Measurements from ENCODE around the gene ADSS1.

Gene ADSS1

DNA sequence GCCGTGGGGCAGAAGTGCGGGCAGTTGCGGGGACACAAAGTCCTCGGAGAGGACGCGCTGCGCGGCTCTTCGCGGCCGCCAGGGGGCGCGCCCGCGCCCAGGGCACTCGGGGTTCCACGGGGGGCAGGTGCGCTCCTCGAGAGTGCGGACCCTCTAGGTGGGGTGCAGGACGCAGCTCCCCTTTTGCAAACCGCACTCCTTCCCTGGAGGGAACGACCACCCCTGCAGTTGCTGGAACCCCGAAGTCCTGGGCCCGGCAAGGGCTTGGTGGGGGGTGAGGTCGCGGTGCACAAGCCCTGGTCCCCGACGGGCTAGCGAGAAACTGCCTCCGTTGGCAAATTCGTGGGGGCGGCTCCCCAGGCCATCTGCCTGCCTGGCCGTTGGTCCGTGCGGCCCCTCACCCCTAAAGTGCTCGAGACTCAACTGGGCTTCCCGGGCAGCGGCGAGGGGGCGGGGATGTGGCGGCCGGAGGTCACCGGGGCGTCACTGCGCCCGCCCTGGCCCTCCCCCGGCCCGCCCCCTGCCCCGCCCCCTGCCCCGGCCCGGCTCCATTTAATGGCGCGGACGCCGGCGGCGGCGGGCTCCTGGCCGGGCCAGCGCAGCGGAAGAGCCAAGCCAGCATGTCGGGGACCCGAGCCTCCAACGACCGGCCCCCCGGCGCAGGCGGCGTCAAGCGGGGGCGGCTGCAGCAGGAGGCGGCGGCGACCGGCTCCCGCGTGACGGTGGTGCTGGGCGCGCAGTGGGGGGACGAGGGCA, at the start of gene ADSS1:
Gene ADSS1, plus strand, starts transcription at position 579 of the 756 bp plus-strand sequence. Its CDS starts 42 bp downstream, at position 621.
- DNase-seq (ENCODE audit: extremely low spot score, insufficient read length, low read depth), result peak; percentile 83
- no peak for FAIRE-seq

DNA sequence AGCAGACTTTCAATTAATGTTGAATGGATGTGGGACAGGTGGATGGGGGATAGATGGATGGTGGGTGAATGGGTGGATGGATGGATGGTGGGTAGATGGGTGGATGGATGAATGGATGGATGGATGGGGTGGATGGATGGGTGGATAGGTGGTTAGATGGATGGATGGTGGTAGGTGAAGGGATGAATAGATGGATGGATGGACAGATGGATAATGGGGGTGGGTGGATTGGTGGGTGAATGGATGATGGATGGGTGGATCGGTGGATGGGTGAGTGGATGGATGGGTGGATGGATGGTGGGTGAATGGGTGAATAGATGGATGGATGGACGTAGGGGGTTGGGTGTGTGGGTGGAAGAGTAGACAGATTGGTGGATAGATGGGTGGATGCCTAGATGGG, 48.6 kb upstream of the ADSS1 start:
- no peak for DNase-seq (ENCODE audit: extremely low spot score, insufficient read length, low read depth)
- no peak for FAIRE-seq

DNA sequence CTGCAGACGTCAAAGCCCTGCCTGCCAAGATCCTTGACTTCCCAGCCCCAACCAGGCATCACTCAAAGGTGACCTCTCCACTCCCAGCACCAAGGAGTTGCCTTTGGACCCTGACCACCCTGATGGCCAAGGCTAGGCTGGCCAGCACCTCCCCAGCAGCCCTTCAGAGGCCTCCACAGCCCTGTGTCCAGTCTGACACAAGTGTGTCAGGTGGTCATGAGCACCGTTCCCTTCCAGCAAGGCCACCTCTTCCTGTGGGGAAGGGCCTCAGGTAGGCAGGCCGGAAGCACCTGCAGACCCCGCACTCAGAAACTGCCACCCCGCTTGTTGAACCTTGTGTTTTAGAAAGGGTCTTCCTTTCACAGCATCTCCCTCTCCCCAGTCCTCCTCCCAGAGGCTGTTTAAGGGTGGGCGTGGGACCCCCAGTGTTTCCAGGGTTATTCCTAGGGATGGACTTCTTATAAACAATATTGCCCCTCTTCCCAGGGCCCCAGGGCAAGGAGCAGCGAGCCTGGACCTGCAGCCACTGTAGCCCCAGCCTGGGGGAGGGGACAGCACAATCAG, 47.8 kb upstream of the ADSS1 start:
- DNase-seq (ENCODE audit: extremely low spot score, insufficient read length, low read depth), result no peak
- FAIRE-seq, result no peak

DNA sequence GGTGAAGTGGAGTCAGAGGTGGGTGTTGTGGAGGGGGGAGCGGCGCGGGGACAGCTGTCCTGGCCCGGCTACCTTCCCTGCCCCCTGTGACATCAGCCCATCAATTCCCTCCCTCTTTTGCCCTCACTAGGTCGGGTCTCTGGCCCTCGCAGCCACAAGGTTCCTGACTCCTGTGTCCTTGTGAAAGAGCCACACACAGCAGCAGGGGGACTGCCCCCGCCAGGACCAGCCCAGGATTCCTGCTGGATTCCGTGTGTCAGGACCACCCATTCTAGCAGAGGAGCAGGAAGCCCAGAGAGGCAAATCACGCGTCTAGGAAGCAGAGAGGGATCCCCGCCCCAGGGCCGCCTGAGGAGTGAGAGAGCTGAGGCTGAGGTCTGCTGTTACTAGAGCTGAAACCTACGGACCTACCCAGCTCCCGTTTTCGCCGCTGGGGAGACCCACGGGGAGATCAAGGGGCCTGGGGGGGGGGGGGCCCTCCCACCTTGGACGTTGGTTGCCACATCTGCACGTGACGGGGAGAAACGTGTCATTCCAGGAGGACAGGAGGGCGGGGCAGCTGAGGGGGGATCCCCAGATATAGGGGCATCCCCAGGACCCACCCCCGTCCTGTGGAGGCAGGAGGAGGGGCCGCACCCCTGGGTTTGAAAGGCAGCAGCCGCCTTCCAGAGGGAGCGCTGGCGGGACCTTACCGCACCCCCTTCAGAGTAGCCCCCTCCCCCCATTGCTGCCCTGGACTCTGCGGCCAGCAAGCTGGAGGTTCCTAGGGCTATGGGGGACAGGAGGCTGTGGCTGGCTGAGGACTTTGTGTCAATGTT, 47.1 kb upstream of the ADSS1 start:
- FAIRE-seq (peak; percentile 9), DNase-seq (ENCODE audit: extremely low spot score, insufficient read length, low read depth) (no peak)

DNA sequence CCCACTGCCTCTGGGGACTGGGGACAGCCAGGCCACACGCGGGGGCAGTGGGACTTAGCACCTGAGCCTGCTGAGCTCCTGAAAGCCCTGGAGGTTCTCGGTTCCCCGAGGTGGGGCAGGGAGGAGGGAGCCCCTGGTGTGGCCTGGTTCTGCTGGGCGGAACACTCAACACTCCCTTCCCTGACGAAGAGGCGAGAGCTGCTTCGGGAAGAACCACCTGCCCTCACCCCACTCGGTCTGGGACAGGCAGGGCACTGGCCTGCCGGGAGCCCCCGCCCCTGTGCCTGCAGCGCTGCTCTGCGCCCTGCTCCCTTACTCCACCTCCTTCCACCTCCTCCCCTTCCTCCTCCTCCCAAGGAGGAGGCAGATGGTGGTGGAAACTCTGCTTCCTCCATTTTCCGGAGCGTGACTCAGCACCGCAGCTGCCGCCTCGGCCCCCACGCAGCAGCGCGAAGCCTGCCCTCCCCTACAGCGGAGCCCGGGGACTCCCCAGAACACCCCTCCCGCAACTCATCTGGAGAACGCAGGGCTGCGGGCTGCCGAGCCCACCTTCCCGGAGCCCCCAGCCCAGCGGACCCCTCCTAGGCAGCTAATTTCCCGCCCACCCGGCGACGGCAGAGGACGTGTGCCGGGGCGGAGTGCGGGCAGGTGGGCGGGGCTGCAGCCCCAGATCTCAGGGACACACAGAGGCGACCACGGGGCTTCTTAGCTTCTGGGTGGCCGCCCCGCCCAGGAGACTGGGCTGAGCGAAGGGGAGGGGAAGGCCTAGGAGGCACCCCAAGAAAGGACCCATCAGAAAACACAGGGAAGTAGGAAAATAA, 46.3 kb upstream of the ADSS1 start:
- no peak for DNase-seq (ENCODE audit: extremely low spot score, insufficient read length, low read depth)
- peak; percentile 84 for FAIRE-seq

DNA sequence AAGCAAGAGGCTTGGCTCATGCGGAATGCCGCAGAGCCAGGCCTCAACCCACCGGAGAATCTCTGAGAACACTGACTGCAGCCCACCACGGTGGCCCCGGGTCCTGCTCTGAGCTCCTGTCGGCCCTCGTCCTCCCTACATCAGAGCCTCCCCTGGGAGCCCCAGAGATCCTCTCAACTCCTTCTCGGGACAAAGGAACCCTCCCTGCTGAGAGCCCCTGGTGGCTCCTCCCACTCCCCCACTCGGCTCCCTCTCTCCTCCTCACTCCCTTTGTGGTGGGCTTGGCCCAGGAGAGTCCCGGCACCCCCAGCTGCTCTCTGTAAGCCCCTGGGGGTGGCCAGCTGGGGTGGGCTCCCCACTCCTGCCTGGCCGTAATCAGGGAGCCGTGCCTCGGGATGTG, 45.7 kb upstream of the ADSS1 start:
- peak; percentile 21 for FAIRE-seq

DNA sequence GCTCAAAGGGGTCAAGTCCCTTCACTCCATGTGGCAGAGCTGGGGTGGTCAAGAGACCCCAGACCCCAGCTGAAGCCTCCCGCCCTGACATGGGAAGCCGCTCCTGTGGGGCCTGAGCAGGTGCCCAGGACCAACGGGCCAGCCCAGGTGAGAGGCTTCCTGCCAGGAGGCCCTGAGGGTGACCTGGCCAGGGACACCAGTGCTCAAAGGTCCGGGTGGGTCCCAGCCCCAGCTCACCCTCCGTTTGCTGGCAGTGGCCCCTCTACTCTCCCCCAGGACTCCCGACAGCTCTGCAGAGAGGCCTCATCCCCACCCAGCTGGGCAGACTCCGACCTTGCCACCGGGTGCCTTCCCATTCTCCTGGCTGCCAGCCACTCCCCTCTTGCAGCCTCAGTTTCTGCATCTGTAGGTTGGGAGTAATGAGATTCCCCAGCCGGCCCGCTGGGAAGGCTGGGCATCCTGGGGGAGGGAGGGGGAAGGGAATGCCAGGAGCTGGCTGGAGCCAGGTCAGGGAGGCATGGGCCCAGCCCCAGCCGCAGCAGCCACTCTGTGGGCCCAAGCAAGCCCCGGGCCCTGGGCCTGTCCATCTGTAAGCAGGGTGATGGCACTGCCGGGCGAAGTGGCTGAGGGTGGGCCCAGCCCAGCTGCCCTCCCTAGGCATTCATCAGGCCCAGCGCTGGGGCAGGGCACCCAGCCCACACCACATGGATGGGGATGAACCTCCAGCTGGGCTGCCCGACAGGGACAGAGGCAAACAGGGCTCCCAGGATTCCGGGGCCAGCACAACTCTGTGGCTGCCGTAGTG, 44.9 kb upstream of the ADSS1 start:
- FAIRE-seq, result no peak
- no peak for DNase-seq (ENCODE audit: extremely low spot score, insufficient read length, low read depth)

More for the DNA sequence above, 45.7 kb upstream of the ADSS1 start:
- DNase-seq (ENCODE audit: extremely low spot score, insufficient read length, low read depth), result no peak

DNA sequence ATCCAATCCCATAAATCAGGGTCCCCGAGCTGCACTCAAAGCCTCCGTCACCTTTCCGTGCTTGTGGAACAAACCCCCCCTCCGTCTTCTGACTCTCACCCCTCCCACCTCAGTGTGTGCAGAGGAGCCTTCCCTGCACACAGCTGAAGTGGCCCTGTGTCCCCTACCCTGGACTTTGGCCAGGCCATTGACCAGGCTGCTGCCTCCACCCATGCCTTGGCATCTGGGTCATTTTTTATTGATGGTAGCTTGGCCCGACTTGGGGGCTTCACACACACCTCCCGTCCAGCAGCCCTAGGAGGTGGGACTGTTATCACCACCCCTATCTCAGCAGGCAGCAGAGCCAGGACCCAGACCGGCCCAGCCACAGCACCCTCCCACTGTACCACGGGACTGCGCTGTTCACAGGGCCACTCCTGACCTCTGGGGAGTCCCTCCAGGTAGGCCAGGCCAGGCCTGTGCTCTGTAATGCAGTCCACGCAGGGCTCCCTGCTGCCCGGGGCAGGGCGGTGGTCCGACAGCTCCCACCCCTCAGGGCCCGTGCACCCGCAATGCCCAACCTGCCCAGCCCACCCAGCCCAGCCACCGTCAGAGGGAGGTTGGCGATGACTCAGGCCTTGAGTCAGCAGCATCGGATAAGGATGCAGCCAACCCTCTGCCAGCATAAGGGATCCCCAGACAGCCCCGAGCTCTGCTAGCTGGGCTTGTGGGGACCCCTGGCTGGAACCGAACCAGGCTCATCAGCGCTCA, 43.8 kb upstream of the ADSS1 start:
- FAIRE-seq (no peak), DNase-seq (ENCODE audit: extremely low spot score, insufficient read length, low read depth) (no peak)

DNA sequence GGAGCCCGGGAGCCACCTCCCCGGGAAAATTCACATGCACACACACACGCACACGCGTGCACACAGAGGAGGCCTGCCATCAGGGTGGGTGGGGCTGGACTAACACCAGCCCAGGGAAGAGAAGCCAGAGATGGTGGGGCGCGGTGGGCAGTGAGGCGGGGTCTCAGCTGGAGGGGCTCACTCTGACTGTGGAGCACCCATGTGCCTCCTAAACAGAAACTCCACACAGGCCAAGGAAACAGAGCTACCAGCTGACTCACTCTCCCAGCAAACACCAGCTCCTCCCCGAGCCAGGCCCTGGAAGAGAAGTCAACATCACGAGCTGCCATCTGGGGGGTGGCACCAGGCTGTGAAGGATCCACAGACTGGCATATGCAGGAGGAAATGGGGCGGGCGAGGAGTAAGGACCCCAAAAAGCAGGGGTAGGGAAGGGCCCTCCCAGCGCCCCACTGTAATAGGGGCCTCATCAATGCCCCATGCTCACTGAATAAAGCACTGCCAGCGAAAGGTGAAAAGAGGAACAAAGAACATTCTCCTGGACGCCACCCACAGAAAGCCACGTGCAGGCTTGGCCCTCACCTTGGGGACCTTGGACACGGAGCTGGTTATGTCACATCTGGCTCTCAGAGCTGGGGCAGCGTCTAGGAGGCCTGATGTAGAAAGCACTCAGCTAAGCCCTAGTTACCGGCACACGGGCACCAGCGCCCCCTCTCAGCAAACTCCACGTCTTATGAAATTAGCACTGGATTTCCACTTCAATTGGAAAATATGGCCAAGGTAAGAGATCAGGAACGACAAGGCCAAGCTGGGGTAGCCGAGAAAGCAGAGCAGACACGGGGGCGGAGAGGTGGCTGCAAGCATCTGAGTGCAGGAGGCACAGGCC, 43.0 kb upstream of the ADSS1 start:
- DNase-seq (ENCODE audit: extremely low spot score, insufficient read length, low read depth), result no peak
- FAIRE-seq, result peak; percentile 89

DNA sequence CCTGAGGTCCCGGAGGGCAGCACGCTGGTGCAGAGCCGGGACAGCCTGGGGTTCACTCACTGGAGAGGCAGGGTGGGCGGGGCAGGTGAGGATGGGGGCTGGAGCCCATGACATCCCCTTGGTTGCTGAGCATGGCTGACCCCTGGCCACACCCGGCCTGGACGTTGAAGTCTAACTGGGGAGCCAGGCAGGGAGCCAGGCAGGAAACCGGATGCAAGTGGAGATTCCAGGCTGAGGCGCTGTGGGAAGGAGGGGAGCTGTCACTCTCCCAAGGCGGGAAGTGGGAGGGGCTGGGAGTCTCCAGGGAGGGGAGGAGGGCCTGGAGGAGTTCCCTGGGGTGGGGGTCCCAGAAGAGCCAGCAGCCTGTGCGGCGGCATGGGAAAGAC, 42.3 kb upstream of the ADSS1 start:
- DNase-seq (ENCODE audit: extremely low spot score, insufficient read length, low read depth) (no peak), FAIRE-seq (no peak)

DNA sequence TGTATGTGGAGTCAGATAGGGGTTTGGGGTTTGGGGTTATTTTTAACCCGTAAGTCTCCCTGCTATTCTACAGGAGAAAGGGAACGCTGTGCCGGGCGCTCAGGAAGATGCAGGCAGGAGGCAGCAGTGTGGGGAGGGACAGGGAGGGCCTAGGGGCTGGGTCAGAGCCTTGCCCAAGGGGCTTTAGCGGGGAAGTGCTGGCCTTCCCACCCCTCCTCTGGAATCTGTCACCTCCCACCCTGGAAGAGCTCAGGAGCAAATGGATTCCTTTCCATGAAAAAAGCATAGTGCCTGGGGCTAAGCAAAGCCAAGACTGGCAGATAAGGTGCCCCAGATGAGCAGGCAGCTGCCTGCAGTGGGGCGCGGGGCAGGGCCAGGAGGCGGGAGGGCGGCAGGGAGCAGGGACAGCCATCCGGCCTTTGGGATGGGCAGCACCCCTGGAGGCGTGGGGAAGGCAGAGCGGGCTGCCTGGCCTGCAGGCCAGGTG, 41.9 kb upstream of the ADSS1 start:
- DNase-seq (ENCODE audit: extremely low spot score, insufficient read length, low read depth) (no peak), FAIRE-seq (no peak)

DNA sequence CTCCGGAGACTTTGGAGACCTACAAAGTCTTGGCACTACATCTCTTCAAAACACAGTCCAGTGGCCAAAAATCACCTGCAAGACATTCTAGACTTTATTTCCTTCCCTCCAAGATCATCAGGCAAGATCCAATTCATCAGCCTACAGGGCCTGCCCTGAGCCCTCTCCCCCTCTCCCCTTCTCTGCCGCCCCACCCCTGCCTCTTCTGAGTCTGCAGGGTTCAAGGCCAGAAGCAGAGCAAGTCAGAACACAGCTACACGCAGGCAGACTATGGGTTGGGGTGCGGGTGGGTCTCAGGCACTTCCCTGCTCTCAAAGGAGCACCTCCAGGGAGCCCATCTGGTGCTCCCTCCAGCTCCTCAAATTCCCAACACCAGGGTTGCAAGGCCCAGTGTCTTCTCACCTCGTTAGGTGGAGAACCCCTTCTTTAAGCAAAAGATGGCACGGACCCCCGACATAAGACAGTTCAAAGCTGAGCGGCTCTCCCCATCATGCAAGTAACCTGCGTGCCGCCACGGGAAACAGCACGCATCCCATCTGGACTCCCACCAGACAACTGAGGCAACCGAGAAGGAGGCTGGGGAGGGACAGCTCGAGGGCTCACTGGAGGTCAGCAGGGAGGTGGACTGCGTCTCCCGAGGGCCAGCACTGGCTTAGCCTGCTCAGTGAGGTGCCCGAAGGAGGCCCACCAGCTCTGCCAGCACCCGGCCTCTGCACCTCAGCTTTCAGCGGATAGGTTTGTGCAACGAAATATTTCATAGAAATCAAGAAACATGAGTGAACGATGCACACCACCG, 40.2 kb upstream of the ADSS1 start:
- FAIRE-seq (no peak), DNase-seq (ENCODE audit: extremely low spot score, insufficient read length, low read depth) (no peak)

DNA sequence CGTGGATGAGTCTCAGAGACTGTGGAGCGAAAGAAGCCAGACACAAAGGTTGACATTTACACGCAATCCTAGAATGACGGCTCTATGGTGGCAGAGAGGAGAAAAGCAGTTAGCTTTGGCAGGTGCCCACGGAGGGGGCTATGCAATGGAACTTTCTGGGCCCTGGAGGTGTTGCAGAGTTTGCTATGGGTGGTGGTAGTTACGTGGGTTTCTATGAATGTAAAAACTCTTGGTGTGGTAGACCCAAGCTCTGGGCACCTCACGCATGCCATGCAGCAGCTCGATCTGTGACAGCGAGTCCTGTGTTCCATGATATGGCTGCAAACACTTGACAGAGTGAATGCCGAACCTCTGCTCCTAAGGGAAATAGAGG, 39.6 kb upstream of the ADSS1 start:
- DNase-seq (ENCODE audit: extremely low spot score, insufficient read length, low read depth), result no peak

DNA sequence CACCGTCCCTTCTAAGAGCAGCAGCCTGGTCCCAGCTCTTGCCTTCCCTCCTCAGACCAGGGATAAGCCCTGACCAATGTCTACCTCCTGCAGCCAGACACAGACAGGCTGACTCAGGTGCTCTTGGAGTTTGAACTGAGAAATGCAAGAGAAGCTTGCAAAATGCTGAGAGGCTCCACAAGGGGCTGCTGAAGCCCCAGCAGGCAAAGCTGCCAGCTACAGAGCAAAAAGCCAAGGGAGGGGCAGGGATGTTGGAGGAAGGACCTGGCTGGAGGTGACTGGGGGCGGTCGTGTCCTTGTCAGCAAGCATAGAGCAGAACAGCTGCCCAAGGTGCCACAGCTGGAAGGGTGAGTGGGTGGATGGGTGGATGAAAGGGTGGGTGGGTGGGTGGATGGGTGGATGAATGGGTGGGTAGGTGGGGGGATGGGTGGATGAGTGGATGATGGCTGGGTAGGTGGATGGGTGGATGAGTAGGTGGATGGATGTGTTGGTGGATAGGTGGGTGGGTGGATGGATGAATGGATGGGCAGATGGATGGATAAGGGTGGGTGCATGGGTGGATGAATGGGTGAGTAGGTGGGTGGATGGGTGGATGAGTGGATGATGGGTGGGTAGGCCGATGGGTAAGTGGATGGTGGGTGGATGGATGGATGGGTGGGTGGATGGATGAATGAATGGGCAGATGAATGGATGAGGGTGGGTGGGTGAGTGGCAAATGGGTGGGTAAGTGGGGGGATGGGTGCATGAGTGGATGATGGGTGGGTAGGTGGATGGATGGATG, 38.6 kb upstream of the ADSS1 start:
- FAIRE-seq, result peak; percentile 38
- DNase-seq (ENCODE audit: extremely low spot score, insufficient read length, low read depth), result no peak

More for the DNA sequence above, 39.6 kb upstream of the ADSS1 start:
- FAIRE-seq, result no peak

DNA sequence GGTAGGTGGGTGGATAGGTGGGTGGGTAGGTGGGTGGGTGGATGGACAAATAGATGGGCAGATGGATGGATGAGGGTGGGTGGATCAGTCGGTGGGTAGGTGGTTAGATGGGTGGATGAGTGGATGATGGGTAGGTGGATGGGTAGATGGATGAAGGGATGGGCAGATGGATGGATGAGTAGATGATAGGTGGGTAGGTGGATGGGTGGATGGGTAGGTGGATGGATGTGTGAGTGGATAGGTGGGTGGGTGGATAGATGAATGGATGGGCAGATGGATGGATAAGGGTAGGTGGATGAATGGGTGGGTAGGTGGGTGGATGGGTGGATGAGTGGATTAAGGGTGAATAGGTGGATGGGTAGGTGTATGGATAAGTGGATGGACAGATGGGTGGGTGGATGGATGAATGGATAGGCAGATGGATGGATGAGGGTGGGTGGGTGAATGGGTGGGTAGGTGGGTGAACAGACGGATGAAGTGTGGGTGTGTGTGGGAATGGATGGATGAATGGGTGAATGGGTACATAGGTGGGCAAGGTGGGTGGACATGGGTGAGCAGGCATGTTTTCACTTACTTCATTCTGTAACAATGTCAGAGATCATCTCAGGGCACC, 37.9 kb upstream of the ADSS1 start:
- no peak for FAIRE-seq
- DNase-seq (ENCODE audit: extremely low spot score, insufficient read length, low read depth), result no peak
